CD1c-positive myeloid dendritic cell (primary cell): ENCODE data around the gene HS6ST2.

Experiments
- DNase-seq: peaks from one replicate; pipeline ENCODE4 v3.0.0-alpha.2; 2016; ENCODE audit errors: extremely low spot score

Gene HS6ST2

DNA sequence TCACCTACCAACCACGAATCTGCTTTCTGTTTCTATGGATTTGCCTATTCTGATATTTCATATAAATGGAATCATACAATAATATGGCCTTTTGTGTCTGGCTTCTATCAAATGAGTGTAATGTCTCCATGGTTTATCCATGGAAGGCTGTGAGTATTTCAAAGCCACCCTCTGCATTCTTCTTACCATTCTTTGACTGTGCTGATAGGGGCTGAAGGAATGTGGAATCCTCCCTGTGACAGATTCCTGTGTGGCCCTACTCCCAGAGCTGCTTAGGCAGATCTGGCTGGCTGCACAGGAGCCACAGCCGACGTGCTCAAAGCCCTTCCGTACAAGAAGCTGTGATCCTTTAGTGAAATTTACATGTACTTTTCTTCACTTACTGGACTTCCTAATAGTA, 163.2 kb downstream of the HS6ST2 start:
- no peak for DNase-seq

DNA sequence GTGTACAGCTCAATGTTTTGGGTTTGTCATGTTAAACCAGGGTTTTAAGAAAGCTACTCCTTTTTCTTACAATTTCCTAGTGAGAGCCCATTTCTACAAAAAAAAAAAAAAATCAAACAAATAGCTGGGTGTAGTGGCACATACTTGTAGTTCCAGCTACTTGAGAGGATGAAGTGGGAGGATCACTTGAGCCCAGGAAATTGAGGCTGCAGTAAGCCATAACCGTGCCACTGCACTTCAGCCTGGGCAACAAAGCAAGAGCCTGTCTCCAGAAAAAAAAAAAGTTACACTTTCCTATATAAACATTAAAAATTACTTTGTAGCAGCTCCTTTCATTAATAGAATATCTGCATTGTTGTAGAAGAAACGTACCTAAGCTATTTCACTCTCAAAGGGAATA, 166.7 kb downstream of the HS6ST2 start:
- no peak for DNase-seq

DNA sequence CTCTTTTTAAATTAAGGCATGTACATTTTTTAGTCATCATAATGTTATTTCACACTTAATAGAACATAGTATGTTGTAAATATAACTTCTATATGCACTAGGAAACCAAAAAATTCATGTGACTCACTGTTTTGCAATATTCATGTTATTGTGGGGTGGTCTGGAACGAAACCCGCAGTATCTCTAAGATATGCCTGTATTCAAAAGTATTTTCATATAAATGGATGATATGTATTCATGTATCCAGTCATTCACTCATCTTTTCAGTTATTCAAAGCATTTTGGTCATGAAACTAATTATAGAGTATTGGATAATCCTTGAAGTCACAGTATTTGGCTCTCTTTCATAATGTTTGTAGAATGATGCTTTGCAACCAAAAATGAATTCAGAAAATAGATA, 168.1 kb downstream of the HS6ST2 start:
- no peak for DNase-seq

DNA sequence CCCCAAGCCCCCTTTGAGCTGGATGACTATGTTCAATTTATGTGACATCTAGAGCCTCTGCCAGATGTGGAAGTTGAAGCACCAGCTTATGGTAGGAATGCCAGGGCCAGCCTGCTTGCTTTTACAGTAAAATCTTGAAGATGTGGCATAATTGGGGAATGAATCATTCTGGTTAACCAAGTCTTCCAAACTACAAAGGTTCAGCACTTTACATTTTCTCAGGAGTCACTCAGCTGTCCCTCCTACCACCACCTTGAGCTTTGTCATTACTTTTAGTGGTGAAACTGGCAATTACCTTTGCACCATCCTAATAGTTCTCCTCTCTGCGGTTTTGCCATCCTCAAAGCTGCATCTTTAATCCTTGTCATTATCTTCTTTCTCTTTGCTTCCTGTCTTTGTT, 172.2 kb downstream of the HS6ST2 start:
- no peak for DNase-seq

DNA sequence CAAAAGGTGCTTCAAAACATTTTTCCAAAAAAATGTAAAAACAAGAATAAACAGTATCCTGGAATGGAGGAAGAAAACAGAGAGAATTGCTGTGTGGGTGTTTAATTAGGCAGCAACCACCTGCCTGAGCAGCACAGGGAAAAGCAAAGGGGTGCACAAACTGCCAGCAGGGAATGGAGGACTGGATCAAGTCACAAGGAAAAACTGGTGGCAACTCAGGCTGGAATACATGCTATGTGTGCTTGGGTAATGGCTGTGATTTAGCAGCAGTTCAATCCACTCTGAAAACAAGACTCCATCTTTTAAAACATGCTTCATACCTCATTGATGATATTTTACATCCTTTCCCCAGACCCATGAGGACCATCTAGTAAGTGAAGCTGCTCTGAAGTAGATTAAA, 179.5 kb downstream of the HS6ST2 start:
- DNase-seq: no peak

DNA sequence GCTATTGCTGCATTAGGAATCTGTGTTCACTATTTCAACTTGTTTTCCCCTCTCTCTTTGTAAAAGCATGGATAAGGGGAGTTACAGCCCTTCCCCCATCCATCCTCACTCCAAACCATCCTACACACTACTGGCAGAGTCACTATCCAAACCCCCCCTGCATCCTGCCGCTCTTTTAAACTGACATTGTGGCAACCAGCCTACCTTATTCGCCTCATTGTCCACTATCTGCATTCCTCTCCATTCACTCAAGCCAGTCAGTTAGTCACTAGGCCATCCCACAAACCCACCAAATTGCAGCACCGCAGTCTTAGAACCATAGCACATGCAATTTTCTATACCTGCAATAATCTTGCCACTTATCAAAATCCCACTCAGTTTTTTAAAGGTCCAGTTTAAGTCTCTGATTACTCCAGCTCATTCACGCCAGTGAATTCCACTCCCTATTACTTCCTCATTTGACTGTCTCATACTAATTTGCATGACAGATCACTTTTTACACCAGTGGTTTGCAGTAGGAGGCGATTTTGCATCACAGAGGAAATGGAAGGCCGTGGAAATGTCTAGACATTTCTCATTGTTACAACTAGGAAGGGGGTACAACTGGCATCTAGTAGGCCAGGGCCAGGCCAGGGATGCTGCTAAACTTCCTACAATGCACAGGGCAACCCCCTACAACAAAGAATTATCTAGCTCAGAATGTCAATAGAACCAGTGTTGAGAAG, 181.8 kb downstream of the HS6ST2 start:
- peak; percentile 9 for DNase-seq

DNA sequence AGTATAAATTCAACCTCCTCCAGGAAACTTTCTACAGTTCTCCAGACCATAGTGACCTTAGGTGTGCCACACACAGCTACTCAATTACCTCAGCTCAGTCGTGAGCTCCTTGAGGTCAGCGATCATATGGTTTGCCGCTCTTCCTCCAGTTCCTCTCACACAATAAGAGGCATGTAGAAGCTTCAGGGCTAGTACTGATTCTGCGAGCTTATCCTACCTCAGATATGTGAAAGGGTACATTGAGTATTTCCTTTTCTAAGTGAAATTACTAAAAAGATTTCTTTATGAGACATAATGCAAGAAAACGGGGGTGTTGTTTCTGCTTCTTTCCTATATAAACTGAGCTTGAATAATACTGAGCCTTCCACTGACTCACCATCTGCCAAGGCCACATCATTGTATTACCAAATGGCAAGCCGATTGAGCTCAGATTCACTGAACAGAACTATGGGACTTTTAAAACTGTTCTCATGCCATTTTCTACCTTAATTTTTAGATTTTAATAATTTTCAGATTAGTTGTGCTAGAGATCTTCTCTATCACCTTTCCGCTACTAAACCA, 183.1 kb downstream of the HS6ST2 start:
- DNase-seq: no peak

DNA sequence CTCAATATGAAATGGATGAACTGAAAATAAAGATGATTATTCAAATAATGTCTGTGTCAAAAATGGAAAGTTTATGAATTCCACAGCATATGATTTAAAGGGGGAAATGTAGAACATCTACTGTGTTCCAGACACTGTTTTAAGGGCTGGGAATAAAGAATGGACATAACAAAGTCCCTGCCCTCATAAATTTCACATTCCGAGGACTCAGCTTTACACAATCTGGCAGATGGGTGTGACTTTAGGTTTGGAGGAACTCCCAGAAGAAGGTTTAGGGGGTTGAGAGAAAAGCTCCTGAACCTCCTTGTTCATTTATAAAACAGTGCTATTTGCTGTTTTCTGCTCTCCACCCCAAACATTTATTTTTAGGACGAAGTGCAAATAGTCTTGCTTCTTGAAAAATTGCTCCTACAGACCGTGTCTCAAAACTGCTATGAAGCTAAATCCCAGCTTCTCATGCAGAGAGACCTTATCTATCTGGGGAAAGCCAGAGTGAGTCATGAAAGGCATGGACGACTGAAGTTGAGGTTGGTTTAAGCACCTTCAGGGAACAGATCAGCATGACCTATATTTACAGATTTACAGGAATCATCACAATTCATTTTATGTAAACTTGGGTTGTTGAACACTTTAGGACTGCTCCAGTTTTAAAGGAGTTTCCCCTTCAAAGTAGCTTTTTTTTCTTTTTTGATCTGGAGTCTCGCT, 184.3 kb downstream of the HS6ST2 start:
- DNase-seq: no peak

DNA sequence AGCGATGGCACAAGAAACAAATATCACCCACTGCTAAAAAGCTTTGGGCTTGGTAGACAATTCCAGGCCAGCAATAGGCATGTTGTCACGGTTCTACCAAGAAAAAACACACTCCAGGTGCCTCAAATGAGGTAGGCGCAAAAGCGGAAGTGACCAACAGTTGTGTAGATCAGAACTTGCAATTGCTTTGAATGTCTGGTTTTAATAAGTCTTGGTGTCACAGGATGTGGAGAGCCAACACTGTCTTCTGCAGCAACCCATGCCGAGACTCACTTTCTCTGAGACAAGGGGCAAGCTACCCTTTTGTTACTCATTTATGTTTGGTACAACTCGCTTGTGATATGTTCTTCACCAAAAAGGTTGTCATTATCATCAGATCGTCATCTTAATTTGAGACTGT, 188.8 kb downstream of the HS6ST2 start:
- no peak for DNase-seq

DNA sequence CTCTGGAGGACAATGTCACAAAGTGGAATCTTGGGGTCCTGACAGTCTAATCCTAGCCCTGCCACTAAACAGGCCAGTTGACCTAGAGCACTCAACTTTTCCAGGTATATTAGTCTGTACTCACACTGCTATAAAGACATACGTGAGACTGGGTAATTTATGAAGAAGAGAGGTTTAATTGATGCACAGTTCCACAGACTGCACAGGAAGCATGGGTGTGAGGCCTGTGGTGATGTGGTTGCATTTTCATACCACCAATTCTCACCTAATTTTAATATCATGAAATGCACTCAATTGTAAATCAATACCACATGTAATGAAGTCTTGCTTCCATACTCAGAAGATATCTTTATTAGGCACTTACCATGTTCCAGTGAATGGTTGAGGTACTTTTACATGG, 192.0 kb downstream of the HS6ST2 start:
- DNase-seq: no peak

DNA sequence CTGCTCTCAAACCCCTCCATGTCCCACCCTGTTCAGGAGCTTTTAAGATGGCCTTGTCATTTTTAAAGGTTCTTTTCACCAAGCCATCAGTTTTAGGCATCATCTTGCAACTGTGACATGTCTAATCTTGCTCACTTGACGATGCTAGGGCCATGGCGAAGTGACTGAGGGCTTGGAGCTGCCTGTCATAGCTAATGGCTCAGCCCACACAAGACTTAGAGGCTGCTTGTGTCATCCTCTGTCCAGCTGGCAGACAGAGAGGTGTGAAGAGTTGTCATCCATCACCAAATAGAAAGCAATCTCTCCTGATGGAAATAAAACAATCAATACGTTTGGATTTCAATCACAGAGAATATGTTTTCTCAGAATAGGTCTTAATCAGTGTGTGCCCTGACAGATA, 194.9 kb downstream of the HS6ST2 start:
- no peak for DNase-seq

DNA sequence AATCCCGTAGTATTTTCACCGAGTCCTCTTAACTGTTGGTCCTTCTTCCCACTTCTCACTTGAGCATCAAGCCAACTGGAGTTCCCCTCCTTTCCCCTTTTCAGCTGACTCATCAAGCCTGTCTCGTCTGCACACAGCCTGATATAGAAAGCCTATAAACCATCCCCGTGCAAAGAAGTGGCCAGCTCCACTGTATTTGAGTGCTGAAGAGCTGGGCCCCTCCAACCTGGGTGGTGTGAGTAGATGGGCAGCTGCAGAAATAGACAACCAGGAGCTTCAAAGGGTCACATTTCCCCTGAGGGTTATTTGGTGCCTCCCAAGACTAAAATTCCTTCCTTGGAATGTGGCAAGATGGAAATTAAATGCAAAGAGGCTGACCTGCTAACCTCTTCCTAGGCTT, 199.7 kb downstream of the HS6ST2 start:
- DNase-seq: no peak

DNA sequence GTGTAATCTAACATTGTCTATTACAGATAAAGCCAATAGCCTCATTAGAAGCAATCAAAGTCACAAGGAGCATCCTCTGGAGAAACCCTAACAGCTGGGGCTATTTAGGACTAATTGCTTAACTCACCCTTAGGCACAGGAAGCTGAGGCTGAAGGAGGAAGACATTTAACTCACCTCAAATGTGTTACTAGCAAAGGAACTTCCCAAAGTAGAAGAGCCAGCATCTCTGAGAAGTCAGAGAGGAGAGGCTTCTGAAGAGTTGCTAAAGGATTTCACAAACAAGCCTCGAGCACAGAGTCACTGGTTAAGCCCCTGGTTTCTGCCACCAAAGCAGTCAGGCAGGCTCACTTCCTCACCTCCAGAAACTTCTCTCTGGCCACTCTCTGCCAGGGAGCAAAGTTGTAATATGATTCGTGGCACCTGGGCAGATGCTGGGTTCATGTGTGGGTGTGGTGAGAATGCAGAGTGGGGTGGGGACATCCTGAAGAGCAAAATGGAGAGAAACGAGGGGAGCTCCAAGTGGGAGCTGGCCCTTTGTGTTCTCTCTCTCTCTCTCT, 201.3 kb downstream of the HS6ST2 start:
- no peak for DNase-seq

DNA sequence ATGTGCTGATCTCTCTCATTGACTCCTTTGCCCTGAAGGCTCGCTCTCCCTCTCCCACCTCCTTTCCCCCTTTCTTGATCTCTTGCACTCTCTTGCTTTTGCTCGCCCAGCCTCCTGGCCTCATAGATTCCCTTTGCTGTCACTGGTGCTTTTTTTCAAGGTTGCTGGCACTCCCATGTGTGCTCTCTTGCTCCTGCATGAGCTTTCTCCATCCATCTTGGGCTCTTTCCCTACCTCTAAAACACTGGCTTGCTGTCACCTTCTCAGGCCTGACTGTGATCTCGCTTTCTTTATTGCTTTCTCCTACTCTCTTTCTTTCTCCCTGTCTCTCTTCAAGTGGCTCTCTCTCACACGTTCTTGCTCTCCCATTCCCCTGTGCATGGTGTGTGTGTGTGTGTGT, 202.0 kb downstream of the HS6ST2 start:
- no peak for DNase-seq

DNA sequence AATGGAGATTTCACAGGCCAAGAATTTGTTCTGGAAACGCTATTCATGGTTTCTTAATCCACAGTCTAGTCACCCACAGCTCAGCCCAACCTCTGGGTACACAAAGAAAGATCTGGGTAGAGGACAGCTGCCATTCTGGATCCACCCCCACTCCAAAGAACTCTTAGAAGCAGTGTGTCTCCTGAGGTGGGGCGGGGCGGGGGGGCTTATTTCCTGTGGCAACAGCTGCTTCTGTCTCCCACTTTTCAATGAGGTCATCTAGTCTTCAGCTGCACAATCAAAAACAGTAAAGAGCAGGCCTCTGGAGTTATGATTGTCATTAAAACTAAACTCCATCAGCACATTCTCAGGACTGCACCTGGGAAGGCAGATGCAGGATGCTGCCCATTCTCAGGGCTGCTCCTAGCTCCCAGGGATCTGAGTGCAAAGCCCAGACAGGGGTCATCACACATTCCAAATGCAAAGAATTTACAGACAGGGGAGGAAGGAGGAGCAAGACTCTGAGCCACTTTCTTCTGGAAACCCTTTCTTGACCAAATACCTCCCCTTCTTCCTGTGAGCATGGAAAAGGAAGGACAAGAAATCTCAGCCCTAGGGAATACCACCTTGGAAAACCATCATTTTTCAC, 207.3 kb downstream of the HS6ST2 start:
- no peak for DNase-seq

DNA sequence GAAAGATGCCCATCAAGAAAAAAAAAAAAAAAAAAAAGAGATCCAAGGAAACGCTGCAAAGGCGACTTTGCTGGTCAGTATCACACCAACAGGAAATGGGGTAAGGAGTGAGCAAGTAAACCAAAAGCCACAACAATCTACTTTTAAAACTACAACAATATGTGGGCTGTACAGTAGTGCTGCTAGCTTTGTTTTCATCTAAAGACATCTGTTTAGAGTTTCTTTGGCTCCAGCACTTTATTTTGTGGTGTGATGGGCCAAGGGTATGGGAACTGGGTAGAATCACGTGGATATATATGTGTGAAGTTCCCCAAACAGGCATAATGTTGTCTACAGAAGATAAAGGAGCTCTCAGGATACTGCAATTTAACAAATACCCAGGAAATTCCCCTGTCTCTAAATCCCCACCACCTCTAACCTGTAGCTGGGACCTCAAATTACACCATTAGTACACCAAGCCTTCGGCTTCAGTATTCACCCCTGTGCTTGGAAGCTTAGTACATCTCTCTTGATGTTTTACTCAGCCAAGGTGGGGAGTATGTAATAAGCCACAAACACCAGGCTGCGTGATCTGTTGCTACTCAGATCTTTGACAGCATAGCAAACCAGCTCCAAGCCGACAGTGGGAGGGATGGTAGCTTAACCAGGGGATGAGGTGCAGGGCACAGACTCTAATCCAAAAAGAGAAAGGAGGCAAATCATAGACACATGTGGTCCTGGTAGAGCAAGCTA, 207.9 kb downstream of the HS6ST2 start:
- DNase-seq: no peak

DNA sequence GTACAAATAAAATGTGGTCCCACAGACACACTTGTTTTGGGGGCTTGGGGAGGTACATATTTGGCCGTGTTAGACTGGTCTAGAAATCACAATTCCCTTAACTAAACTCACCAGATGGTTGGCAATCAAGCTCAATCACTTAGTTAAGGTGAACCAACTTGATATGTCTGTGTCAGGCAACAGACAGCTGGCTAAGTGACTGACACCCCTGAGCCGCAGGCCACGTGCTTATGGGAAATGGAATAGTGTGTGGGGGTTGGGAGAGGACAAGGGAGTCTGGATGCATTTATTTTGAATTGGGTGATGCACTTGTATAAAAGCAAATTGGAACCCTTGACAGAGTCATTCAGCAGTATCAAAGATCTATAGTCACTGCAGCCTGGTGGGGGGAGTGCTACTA, 209.0 kb downstream of the HS6ST2 start:
- no peak for DNase-seq

DNA sequence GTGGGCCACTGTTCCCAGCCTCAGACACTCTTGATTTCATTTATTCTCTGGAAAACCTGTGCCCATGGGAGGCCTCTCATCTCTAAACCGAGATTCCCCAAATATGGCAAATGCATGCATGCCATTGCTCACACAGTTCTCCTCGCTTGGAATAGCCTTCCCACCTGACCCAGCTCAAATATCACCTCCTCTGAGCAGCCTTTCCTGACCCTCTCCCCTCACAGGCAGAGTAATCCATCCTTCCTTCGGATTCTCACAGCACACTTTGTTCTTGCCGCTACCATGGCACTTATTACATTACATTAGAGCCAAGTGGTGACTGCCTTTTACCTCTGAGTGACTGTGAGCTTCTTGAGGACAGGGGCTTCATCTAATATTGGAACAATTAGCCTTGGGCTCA, 209.5 kb downstream of the HS6ST2 start:
- no peak for DNase-seq

DNA sequence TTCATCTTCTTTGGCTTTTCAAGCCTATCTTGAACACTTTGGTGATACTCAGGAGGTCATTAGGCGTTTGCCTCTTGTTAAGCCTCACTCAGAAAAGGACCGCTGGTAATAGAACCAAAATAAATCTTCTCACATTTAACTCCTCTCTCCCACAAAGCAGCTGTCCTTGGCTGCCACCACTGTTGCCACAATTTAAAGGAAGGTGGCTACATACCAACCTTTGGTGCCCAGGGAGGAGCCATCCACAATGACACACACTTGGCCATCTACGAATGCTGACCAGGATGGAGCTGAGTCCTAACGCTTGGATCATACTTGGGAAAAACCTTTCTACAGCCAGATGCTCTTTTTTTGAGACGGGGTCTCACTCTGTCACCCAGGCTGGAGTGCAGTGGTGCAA, 210.2 kb downstream of the HS6ST2 start:
- no peak for DNase-seq

DNA sequence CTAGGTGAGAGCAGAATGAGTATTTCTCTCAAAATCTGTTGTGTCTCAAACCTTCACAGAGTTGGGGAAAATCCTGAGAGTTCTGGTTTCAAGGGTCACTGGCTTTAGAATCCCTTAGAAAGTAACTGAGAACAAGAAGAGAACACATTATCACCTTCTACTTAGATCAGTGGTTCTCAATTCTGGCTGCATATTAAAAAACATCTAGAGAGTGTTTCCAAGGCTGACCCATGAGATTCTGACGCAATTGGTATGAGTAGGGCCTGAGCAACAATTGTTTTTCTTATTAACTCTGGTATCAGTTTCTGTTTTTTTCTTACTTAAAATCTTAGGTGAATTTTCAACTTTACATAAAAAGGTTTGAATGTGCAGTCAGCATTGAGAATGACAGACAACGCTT, 212.8 kb downstream of the HS6ST2 start:
- DNase-seq: no peak

DNA sequence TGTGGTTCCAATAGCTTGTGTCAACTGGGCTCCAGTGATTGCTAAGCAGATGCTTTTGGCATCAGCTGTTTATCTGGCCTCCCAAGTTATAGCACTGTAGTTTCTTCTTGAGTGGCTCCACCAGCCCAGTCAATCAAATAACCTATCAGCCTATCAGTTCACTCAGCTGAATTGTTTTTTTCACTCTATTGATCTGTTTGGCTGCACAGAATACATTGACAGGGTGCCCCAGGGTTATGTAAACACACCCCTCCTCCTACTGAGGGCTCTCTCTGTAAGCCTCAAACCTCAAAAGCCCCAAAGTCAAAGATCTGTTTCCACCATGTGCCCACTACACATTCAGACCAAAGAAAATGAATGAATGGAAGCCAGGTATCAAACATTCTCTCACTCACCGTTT, 214.0 kb downstream of the HS6ST2 start:
- no peak for DNase-seq

DNA sequence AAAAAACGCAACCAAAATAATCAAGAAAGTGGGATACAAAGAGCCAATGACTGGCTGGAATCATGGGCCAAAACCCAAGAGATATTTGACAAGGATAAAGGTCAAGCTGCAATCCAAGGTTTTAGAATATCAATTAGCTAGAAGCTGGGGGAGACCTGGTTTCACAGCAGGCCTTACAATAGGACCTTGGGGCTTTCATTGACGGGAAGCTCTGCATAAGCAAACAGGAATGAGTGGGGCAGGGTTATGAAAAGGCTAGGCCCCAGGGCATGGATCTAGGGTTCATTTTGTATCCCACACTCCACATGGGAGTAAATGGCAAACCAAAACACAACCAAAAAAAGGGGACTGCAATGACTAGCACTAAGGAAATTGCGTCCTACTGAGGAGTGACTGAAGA, 215.3 kb downstream of the HS6ST2 start:
- no peak for DNase-seq
